ENCODE results near the gene RPS26.
"Not testable (repeated sequence)": the region's sequence is repeated elsewhere in the genome, so short reads cannot be mapped to it uniquely, and the experiment has no call there.

RPS26 gene

GRCh38 chr12:56041552-56042429, at the start of gene RPS26:
Gene RPS26 (plus strand): TSS chr12:56041918. CDS start chr12:56042167, 249 bp downstream.
- peak; percentile 80 to 88 for DNase-seq (ENCODE audit: low read depth in 2 of 2)

GRCh38 chr12:55993230-55993853, 48.4 kb upstream of the RPS26 start:
- DNase-seq (ENCODE audit: low read depth in 2 of 2), result no peak

- no peak for DNase-seq (ENCODE audit: low read depth in 2 of 2)
These were observed 46.4 kb upstream of the RPS26 start for GRCh38 chr12:55995366-55995765.

GRCh38 chr12:55996201-55996714, 45.5 kb upstream of the RPS26 start:
- DNase-seq (ENCODE audit: low read depth in 2 of 2), result peak; percentile 43 to 53

GRCh38 chr12:55996715-55997534, 44.8 kb upstream of the RPS26 start, which contains the start of gene SUOX:
Gene SUOX (plus strand): TSS chr12:55997276. CDS start chr12:56002222, 4,946 bp downstream.
- no peak for DNase-seq (ENCODE audit: low read depth in 2 of 2)

GRCh38 chr12:55997535-55997859, 44.2 kb upstream of the RPS26 start:
- no peak for DNase-seq (ENCODE audit: low read depth in 2 of 2)

GRCh38 chr12:55999522-55999921, 42.2 kb upstream of the RPS26 start:
- DNase-seq (ENCODE audit: low read depth in 2 of 2), result not testable (repeated sequence)

- DNase-seq (ENCODE audit: low read depth in 2 of 2), result not testable (repeated sequence)
These were observed 41.6 kb upstream of the RPS26 start for GRCh38 chr12:55999999-56000540.

- DNase-seq (ENCODE audit: low read depth in 2 of 2), result no peak
These were observed 40.1 kb upstream of the RPS26 start for GRCh38 chr12:56001487-56002100.

GRCh38 chr12:56003376-56003775, 38.3 kb upstream of the RPS26 start:
- DNase-seq (ENCODE audit: low read depth in 2 of 2), result not testable (repeated sequence)

- DNase-seq (ENCODE audit: low read depth in 2 of 2), result no peak
These were observed 37.5 kb upstream of the RPS26 start for GRCh38 chr12:56004211-56004610.

GRCh38 chr12:56007564-56008559, 33.9 kb upstream of the RPS26 start:
- DNase-seq (ENCODE audit: low read depth in 2 of 2), result peak; percentile 42 to 48

- DNase-seq (ENCODE audit: low read depth in 2 of 2), result no peak
These were observed 31.6 kb upstream of the RPS26 start for GRCh38 chr12:56010111-56010570.

- DNase-seq (ENCODE audit: low read depth in 2 of 2), result no peak
These were observed 30.1 kb upstream of the RPS26 start for GRCh38 chr12:56011509-56012090.

- no peak for DNase-seq (ENCODE audit: low read depth in 2 of 2)
These were observed 28.2 kb upstream of the RPS26 start for GRCh38 chr12:56013482-56013881.

- no peak for DNase-seq (ENCODE audit: low read depth in 2 of 2)
These were observed 27.5 kb upstream of the RPS26 start for GRCh38 chr12:56014205-56014604.

GRCh38 chr12:56017181-56017580, 24.5 kb upstream of the RPS26 start:
- DNase-seq (ENCODE audit: low read depth in 2 of 2), result no peak

GRCh38 chr12:56018356-56018755, 23.4 kb upstream of the RPS26 start:
- DNase-seq (ENCODE audit: low read depth in 2 of 2), result no peak

- DNase-seq (ENCODE audit: low read depth in 2 of 2), result no peak
These were observed 21.1 kb upstream of the RPS26 start, which contains the start of gene IKZF4 for GRCh38 chr12:56020423-56021184. Gene IKZF4 (plus strand): TSS chr12:56021043. CDS start chr12:56021494, 451 bp downstream.
